ENCODE results near the gene NEAT1.
"Not testable (repeated sequence)": the region's sequence is repeated elsewhere in the genome, so short reads cannot be mapped to it uniquely, and the experiment has no call there.

NEAT1 gene

DNA sequence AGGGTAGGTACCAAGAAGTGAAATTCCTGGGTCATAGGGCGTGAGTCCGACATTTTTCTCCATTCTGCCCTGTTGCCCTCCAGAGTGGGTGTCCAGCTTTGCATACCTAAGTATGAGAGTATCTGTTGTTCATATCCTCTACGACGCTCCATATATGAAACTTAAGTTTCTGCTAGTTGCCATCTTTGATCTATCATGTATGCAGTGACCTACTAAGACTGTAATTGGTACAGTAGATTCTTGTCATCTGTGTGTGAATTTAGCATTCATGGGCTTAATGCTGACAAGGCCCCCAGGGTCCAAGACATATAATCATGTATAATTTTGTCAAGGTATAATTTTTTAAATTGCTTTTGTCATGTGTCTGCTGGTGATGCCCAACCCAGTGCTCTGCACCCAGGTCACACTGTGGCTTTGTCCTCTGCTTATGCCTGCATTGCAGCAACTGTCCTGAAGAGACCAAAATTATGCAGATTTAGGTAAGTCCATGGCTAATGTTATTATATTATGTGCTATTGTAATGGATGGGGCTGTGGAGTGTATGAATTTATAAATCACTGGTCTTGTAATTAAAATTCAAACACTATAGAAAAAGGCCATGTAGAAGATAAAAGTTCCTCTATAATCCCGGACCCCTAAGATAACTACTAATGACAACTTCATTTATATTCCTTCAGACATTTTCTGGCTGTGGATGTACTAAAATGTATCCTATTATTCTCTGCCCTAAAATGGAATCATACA is 12.2 kb downstream of the NEAT1 start:
- DNase-seq (ENCODE audit: low read depth), result no peak

DNA sequence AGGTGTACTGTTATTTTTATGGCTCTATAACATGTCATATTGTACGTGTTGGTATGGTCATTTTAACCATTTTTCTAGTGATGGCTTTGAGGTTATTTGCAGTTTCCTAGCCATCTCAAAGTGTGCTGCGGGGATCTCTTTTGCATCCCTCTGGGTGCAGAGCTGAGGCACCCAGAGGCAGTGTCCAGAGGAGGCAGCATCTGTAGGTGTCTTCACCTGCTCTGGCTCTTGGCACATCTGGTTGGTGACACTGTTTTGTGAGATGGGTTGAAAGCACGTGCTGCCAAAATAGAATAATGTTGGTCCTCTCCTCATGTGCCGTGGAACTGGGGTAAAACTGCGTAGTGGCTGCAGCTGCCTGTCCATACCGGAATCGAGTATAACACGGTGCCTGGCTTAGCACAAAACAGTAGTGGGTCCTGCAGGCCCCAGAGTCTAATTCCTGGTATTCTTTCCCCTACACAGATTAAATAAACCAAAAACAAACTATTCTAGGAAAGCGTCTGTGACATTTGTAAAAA is 12.9 kb downstream of the NEAT1 start:
- no peak for DNase-seq (ENCODE audit: low read depth)

DNA sequence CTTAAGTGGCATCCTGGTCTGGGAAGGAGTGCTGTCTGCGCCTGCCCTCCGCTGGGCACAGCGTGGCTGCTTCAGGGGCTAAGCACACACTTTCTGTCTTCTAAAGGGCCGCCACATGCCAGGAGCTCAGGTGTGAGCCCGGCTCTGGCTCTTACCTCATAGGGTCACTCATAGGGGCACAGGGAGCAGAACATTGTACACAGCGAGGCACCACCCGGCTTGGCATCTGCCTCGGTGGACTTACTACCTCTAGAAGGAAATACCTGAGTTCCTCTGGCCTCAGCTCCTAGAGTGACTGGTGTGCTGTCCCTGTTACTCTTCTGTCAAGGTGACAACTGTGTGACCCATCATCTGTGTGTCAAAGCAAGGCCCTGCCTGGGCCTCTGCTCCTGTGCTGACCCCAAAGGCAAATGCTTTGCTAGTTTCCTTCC is 13.4 kb downstream of the NEAT1 start:
- DNase-seq (ENCODE audit: low read depth), result no peak

DNA sequence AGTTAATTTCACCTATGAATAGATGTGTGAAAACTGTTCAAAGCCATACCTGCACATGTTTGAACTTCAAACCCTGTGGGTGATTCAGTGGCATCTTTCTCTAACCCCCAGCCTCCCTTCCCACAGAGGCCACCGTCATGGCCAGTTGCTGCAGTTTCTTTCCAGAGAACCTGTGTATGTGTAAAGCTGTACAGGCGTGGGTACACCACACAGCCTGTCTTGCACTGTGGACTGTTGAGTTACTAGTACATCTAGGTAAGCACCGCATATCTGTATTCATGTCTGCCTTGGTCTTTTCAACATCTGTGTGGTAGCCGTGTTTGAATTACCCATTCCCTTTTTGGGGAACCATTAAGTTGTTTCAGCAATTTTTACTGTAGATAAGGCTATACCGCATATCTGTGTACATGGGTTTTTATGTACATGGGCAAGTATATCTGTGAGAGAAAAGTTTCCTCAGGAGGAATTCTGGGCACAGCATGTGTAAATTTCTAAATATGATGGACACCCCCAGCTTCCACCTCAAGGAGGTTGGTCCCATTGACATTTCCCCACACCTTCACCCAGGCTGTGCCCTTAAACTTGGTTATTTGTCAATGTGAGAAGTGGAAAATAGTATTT is 13.9 kb downstream of the NEAT1 start:
- DNase-seq (ENCODE audit: low read depth), result no peak

DNA sequence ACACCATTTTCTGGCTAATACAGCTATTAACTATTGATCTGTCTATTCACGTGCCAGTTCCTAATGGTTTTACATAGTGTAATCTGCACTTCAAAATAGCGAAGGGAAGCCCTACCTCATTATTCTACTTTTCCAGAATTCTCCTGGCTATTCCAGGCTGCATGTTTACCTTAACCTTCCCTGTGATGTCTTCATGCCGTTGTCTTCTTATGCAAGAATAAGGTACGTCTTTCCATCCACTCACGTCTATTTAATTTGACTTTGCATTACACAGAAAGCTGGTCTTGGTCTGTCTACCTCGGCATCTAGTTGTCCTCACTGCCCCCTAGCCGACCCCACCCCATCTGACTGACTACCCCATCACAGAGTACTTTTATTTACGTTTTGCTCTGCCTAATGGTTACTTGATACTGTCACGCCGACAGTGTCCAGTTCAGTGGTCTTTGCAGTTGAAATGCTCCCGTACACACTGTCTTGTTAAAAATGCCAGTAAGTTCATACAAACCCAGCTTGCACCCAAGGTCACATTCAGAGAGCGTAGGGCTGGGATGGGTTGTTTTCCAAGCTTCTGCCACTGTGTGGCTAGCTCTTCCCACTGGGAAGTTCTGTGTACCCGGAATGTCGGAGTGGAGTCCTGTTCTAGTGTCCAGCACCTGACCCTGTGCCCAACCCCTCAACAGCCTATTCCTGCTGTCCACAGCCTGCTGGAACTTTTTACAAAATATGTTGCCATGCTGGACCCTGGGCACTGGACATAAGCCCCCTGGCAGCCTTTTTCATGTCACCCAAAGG is 15.0 kb downstream of the NEAT1 start:
- DNase-seq (ENCODE audit: low read depth), result no peak

DNA sequence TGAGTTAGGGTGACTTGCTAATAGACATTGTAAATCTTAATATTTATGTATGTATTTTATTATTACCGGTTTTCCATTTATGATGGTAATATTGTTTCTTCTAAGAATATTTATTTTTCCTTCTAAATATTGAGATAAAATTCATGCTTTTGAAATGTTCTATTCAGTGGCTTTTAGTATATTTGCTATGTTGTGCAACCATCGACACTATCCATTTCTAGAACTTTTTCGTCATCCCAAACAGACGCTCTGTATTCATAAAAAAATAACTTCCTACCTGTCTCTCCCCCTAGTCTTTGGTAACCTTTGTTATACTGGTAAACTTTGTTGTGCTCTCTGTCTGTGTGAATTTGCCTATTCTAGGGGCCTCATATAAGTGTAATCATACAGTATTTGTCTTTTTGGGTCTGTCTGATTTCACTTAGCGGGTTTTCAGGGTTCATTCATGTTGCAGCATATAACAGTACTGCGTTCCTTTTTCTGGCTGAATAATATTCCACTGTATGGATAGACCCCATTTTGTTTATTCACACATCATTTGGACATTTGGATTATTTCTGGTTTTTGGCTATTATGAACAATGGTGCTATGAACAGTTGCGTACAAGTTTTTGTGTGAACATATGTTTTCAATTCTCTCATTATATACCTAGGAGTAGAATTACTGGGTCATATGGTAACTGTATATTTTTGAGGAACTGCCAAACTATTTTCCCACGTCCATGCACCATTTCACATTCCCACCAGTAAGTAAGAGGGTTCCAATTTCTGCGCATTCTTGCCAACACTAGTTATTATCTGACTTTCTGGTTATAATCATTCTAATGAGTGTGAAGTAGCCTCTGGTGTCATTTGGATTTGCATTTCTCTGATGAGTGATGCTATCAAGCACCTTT is 15.9 kb downstream of the NEAT1 start:
- DNase-seq (ENCODE audit: low read depth), result no peak

DNA sequence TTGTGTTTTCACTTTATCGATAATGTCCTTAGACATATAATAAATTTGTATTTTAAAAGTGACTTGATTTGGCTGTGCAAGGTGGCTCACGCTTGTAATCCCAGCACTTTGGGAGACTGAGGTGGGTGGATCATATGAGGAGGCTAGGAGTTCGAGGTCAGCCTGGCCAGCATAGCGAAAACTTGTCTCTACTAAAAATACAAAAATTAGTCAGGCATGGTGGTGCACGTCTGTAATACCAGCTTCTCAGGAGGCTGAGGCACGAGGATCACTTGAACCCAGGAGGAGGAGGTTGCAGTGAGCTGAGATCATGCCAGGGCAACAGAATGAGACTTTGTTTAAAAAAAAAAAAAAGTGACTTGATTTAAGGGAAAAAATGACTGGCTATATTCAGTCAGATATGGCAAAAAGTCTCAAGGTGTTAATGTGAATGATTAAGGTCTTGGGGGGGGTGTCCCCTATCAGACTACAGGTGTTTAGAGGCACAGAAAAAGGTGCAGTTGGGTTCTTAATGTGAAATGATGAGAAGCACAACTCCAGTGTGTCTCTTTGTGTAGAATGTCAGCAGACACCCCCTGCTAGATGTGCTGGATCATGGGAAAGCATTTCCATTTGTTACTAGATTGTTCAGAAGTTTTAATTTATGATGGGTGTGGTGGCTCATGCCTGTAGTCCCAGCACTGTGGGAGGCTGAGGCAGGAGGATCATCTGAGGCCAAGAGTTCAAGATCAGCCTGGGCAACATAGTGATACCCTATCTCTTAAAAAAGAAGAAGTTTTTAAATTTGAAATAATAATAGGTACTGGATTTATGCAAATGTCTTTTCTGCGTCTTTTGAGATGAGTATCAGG is 17.0 kb downstream of the NEAT1 start:
- no peak for DNase-seq (ENCODE audit: low read depth)

DNA sequence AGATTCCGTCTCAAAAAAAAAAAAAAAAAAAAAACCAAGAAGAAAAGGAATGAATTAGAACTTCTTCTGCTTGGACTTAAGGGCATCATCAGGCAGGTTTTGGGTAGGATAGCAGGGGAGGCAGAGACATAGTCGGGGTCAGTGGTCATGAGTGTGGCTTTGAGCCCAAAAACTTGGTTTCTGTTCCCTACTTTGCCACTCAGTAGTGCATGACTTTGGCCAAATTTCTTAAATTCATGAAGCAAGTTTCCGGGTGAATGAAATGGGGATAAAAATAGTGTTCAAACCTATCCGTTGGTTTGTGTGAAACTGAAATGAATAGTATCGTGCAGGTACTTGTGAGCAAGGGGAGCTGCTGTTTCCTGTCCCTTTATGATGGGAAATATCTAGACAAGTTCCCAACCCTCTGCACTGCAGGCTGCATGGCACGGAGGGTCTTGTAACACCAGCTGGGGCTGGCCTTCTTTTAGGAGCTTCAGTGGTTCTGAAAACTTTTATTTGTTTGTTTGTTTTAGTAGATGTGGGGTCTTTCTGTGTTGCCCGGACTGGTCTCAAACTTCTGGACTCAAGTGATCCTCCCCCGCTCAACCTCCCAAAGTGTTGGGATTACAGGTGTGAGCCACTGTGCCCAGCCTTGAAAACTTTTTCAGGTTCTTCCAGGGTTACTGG is 18.4 kb downstream of the NEAT1 start:
- DNase-seq (ENCODE audit: low read depth), result no peak

DNA sequence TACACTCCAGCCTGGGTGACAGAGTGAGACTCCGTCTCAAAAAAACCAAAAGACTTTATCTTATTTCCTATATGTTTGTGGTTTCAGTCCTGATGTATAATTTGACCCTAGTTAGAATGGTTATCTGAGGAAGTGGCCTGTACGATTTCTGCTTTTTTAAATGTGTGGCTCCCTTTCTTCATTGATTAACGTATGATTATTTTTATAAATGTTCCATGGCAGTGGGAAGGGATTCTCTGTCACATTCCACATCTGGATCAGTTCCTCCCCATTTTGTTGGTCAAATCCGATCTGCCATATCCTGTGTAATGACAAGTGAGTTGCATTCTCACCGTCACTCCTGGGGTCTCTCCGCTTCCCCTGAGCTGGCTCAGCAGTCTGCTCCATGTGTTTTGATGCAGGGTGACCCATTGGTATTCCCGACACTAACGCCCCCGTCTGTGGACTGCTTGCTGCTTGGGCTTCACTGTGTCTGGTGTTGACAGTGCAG is 20.3 kb downstream of the NEAT1 start:
- DNase-seq (ENCODE audit: low read depth), result no peak

DNA sequence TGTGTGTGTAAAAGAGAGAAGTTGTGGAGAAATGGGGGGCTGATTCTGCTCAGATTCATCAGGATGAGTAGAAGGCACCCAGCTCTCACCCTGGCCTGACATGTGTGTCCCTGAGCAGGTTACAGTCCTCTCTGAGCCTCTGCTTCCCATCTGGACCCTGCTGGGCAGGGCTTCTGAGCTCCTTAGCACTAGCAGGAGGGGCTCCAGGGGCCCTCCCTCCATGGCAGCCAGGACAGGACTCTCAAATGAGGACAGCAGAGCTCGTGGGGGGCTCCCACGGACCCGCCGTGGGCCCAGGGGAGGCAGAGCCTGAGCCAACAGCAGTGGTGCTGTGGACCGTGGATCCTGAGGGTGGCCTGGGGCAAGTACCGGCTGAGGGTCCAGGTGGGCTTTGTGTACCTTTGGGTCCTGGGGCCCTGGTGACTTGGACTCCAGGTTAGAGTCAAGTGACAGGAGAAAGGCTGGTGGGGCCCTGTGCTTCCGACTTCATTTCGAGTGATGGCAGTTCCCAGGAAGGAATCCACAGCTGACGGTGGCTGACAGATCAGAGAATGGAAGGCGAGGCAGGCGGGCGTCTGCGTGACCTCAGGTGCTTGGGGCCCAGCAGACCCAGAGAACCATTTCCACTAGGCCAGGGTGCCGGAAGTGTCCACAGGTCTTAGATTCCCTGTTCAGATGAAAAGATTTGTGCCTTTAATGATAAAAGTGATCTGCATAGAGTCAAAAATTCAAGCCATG is 21.9 kb downstream of the NEAT1 start:
- DNase-seq (ENCODE audit: low read depth), result no peak

DNA sequence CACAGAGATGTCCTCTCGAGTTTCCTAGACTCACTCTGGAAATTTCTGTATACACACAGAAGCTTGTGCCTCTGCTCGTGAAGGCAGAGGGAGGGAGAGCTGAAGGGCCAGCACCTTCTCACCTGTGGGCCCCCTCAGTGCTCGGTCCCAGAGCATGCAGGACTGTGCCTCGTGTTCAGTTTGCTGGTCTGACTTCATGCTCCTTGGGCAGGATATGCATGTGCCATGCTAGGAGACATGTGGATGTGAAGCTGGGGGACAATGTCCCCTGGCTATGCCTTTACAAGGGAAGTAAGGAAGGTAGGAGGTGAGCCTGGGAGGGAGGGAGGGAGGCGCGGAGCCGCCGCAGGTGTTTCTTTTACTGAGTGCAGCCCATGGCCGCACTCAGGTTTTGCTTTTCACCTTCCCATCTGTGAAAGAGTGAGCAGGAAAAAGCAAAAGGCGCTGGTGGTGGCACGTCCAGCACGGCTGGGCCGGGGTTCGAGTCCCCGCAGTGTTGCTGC is 22.6 kb downstream of the NEAT1 start:
- DNase-seq (ENCODE audit: low read depth), result no peak

DNA sequence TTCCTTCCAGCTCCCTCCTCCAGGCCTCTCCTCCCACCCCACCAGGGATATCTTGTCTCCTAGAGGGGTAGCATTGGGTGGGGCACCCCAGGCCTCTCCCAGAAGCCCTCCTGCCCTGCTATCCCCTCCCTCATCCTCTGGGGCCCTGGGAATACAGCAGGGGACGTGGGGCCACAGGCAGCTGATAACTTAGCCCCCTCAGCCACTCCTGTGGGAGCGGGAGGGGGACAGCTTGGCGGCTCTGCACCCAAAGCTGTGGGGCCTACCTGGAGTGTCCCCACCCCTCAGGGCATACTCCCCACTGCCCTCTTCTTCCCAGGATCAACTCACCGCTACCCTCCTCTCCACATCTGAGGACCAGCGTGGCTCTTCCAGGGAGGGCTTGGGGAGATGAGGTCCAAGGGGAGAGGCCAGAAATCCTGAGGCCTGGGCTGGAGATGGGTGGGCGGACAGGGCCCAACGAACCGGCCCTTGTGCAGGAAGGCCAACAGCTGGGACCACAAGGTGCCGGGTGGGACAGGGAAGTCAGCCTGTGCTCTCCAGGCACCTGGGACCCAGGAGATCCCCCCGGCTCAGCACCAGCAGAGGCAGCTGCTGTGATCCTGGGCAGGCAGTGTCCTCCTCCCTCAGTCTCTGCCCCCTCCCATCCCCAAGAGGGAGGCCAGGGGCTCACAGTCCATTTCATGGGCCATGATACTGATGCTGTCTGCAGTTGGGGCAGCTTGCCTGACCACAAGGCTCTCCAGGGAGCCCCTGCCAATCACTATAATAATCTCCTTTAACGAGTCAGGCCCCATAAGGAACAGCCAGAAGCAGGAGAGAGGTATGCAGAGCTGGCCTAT is 23.2 kb downstream of the NEAT1 start:
- DNase-seq (ENCODE audit: low read depth), result no peak

DNA sequence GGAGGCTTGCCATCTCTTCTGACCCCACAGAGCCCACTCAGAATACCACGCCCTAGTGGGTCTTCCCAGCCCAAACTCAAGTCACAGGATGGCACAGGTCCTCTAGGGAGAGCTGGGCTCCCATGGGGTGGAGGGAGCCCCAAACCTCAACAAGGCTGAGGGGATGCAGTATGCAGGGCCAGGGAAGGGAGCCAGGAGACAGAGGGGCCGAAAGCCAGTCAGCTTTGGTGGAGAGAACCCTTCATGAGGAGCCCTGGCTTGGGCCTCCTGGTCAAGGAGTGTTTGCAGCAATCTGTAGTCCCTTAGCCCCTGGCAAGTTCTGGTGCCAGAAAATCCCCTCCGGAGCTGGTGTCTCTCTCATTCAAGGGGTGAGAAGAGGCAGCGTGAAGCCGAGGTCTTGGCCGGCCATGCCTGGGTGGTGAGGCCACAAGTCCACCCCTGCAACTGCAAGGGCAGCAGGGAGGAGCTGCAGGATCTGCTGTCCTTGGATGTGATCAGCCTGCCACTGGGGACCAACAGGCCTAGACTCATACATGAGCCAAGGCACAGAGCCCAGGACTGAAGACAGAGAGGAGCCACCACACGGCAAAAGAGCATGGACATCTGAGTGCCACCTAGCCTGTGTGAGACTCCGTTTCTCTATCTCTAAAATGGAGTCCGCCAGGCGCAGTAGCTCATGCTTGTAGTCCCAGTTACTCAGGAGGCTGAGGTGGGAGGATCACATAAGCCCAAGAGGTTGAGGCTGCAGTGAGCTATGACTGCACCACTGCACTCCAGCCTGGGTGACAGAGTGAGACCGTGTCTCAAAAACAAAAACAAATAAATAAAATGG is 24.1 kb downstream of the NEAT1 start:
- no peak for DNase-seq (ENCODE audit: low read depth)

DNA sequence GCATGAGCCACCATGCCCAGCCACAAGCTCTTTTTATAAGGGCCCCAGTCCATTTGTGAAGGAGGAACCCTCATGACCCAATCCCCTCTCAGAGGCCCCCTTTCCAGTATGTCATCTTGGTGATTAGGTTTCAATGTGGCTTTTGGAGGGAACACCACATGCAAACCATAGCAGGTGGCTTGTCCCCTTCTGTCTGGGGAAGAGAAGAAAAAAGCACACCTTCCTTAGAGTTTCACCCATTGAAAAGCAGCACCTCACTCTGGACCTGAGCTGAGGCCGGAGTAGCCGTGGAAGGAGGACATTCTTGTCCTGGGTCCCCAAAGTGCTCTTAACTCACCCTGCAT is 25.4 kb downstream of the NEAT1 start:
- no peak for DNase-seq (ENCODE audit: low read depth)

DNA sequence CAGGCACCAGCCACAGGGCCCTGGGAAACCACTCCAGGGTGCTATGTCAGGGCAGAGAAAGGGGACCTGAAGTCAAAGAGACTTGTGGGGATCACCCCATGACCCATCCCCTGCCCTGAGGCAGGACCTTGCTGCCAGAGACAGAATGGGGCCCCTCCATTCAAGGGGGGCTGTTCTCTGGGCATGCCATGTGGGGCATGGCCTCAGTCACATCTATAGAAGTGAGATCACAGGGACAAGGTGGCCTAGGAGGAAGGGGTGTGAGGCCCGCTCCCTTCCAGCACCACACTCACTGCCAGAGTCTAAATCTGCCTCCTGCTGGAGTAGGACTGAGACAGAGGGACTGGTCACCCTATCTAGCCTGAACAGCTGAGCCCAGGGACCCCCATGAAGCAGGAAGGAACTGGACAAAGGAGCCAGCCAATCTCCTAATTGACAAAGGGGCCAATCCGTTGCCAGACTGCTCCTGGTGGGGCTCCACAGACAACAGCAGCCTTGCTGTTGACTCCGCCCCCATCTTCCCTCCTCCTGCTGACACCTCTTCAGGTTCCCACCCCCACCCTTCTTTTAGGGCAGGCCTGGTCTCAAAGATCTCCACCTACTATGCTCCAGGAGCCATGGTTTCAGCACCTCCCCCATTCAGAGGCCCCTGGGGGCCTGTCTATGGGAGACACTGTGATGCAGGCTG is 26.0 kb downstream of the NEAT1 start:
- DNase-seq (ENCODE audit: low read depth), result no peak

DNA sequence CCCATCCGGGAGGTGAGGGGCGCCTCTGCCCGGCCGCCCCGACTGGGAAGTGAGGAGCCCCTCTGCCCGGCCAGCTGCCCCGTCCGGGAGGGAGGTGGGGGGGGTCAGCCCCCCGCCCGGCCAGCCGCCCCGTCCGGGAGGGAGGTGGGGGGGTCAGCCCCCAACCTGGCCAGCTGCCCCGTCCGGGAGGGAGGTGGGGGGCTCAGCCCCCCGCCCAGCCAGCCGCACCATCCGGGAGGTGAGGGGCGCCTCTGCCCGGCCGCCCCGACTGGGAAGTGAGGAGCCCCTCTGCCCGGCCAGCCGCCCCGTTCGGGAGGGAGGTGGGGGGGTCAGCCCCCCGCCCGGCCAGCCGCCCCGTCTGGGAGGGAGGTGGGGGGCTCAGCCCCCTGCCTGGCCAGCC is 28.7 kb downstream of the NEAT1 start:
- DNase-seq (ENCODE audit: low read depth), result not testable (repeated sequence)

DNA sequence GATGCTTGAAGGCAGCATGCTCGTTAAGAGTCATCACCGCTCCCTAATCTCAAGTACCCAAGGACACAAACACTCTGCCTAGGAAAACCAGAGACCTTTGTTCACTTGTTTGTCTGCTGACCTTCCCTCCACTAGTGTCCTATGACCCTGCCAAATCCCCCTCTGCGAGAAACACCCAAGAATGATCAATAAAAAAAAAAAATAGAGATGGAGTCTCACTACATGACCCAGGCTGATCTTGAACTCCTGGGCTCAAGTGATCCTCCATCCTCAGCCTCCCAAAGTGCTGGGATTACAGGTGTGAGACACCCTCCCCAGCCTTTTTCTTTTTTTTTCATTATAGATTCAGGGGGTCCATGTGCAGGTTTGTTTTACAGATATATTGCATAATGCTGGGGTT is 29.7 kb downstream of the NEAT1 start:
- DNase-seq (ENCODE audit: low read depth), result not testable (repeated sequence)

Data from stimulated activated CD8-positive, alpha-beta memory T cell treated with anti-CD3 and anti-CD28 coated beads, Interleukin-15, amount 100 ng/mL, for 24 hours (primary cell).